Naive B cell (primary cell): ENCODE measurements around the gene FER1L5. TPM values are rescaled to one million over a fixed set of nuclear protein-coding genes. Genes with fewer than 3 reads are reported as not detected.
A peak's percentile ranks its signal among the peaks of the same experiment; 100 is the strongest.

Experiments
- ATAC-seq, 2 donors: fragments of 150-1000 bp; cut with Tn5 transposase; 2 replicates each; pipeline ENCODE4 v1.10.0; 2021; ENCODE audit warnings: low read depth in 2 of 2, mild to moderate bottlenecking in 2 of 2, moderate library complexity in 2 of 2
- DNase-seq: peaks from one replicate; pipeline ENCODE4 v3.0.0; 2022
- H3K27ac Mint-ChIP-seq, 6 donors: one replicate each; pipeline ENCODE4 v1.8.0; 2020 to 2022; ENCODE audit warnings: mild to moderate bottlenecking in 6 of 6, mixed read lengths in 6 of 6, moderate library complexity in 5 of 6, inconsistent platforms in 2 of 6
- H3K27me3 Mint-ChIP-seq, 3 donors: one replicate each; pipeline ENCODE4 v1.8.0; 2021 to 2022; ENCODE audit warnings: mixed read lengths in 3 of 3, mild to moderate bottlenecking in 1 of 3
- H3K36me3 Mint-ChIP-seq, 2 donors: one replicate each; pipeline ENCODE4 v1.8.0; 2020 to 2022; ENCODE audit warnings: mixed read lengths in 2 of 2, inconsistent platforms in 1 of 2, mild to moderate bottlenecking in 1 of 2
- H3K4me1 Mint-ChIP-seq, 3 donors: one replicate each; pipeline ENCODE4 v1.8.0; 2020 to 2022; ENCODE audit warnings: mixed read lengths in 3 of 3, inconsistent platforms in 1 of 3, mild to moderate bottlenecking in 1 of 3, moderate library complexity in 1 of 3
- H3K4me3 Mint-ChIP-seq, 8 donors: one replicate each; pipeline ENCODE4 v1.8.0; 2020 to 2022; ENCODE audit warnings: mild to moderate bottlenecking in 8 of 8, mixed read lengths in 8 of 8, moderate library complexity in 8 of 8, inconsistent platforms in 2 of 8
- H3K9me3 Mint-ChIP-seq, 7 donors: one replicate each; pipeline ENCODE4 v1.8.0; 2020 to 2022; ENCODE audit warnings: mixed read lengths in 7 of 7, mild to moderate bottlenecking in 5 of 7, inconsistent platforms in 2 of 7, moderate library complexity in 1 of 7
- polyA plus RNA-seq, 6 donors: library from polyadenylated mRNA; unstranded; fragments of 300-500 nt; fragmentation: Illumina TruSeq; gene quantifications; one replicate each; pipeline ENCODE4 v1.2.3, GENCODE V29; 2021; ENCODE audit warnings: low read depth in 6 of 6

Gene FER1L5
- polyA plus RNA-seq, 6 donors from 2014 or later: not detected

DNA sequence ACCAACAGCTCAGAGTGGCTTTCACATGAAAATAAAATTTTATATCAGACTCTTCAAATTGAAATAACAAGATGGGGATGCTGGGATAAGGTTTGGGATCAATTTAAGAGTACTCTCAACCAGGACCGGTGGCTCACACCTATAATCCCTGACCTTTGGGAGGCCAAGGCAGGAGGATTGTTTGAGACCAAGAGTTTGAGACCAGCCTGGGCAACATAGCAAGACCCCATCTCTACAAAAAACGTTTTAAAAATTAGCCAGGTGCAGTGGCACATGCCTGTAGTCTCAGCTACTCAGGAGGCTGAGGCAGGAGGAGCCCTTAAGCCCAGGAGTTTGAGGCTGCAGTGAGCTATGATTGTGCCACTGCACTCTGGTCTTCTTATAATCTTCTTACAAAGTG lies 94.7 kb downstream of the FER1L5 start:
- H3K27me3 Mint-ChIP-seq: no peaks in the 10 kb centered on the region
- DNase-seq (no peak), ATAC-seq (no peak)
- peak overlapping the region in 2 of 8 donors; percentile 34 to 63 for H3K4me3 Mint-ChIP-seq
- H3K36me3 Mint-ChIP-seq: peaks cover 0 to 12% of the 10 kb centered on the region in 2 donors
- H3K9me3 Mint-ChIP-seq: no peaks in the 10 kb centered on the region
- H3K4me1 Mint-ChIP-seq: peaks cover 28 to 42% (median 41%) of the 10 kb centered on the region in 3 donors
- no peak overlapping the region for H3K27ac Mint-ChIP-seq

DNA sequence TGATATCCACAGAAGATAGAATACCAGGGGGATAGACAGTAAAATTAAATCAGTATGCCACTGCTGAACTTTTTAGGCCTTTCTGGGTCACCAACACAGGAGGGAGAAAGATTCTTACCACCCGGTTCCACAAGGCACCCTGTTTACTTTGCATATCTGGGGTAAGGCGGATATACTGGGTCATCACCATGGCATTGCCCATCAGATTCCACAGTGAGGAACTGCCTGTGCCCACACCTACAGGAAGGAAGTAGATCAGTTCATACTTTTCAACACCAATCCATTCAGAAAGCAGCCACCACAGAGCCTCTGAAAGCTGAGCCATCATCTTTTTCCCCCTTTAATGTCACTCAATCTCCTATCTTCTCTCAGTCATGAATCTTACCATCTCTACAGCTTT lies 95.3 kb downstream of the FER1L5 start:
- H3K27ac Mint-ChIP-seq: peak overlapping the region in 2 of 6 donors; percentile 49 to 91
- H3K9me3 Mint-ChIP-seq: no peaks in the 10 kb centered on the region
- H3K36me3 Mint-ChIP-seq: peaks cover 0 to 12% of the 10 kb centered on the region in 2 donors
- peaks cover 28 to 42% (median 41%) of the 10 kb centered on the region in 3 donors for H3K4me1 Mint-ChIP-seq
- no peak for DNase-seq
- H3K4me3 Mint-ChIP-seq: peak overlapping the region in 4 of 8 donors; percentile 34 to 63 (median 40)
- H3K27me3 Mint-ChIP-seq: no peaks in the 10 kb centered on the region
- ATAC-seq: no peak

DNA sequence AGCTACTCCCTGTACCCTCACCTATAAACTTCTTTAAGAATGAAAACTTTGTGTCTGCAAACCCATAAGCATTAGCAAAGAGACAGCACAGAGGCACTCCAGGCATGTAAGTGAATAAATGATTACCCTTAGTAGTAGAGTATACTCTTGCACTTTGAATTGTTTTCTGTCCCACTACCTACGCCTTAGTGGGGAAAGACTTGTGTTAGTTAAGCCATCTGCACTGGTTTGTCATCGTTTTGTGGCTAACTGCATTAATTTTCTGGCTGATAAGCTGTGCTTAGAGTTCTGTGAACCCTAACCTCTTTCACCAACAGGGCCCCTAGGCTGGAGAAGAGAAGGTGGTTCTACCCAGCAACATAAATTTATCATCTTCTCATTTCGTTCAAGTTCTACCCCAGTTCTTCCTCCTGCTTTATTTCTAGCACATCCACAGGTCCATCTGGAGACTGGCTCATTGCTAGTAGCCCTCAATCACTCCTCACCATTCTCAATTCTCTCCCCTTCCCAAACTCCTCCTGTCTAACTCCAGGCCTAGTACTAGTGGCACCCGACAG lies 96.6 kb downstream of the FER1L5 start:
- Mint-ChIP-seq H3K4me3 (peak overlapping the region; percentile 93 to 99 (median 98)), H3K36me3 (no peaks in the 10 kb centered on the region), H3K9me3 (no peaks in the 10 kb centered on the region), H3K27ac (peak overlapping the region in 5 of 6 donors; percentile 93 to 97 (median 96)), H3K4me1 (peaks cover 28 to 42% (median 41%) of the 10 kb centered on the region in 3 donors), H3K27me3 (no peaks in the 10 kb centered on the region)
- ATAC-seq: no peak
- no peak for DNase-seq

DNA sequence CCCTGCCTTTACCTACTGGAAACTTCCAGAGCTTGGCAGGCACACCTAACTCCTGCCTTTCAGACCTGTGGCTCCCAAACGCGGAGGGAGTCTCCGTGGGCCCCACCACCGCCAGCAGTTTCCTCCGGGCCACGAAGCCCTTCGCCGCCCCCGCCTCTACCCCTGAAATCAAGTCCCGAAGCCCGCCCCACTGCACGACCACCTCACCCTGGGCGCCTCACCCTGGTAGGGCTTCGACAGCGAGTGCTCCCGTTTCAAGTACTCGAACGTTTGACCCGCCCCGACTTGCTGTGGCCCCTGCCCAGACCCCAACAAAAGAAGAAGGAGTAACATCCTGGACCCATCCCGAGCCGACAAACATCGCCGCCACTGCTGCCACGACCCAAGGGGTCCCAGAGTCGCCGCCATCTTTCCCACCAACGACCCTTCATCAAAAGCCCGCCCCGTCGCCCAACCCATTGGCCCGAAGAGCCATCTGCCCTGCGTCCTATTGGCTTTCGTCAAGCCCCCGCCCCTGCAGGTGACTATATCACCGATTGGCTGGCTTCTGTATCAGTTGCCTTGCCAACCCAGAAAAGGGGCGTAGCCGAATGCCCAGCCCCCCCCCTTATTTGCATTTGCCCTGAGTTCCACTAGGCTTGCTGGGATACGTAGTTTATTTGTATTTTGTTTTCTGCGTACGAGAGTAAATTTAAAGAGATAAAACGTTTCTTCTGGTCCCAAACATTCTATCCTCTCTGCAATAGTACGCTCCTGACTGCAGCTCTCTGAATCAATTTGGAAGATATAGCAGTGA lies 97.3 kb downstream of the FER1L5 start, which contains the start of gene LMAN2L:
LMAN2L (minus strand) TSS at position 432 of the 796 bp plus-strand sequence; CDS start at position 408, 24 bp downstream.
- H3K9me3 Mint-ChIP-seq: no peaks in the 10 kb centered on the region
- no peaks in the 10 kb centered on the region for H3K27me3 Mint-ChIP-seq
- peak within 1 kb of the TSS; percentile 93 to 99 (median 98) for H3K4me3 Mint-ChIP-seq
- ATAC-seq (peak; percentile 97 to 98), DNase-seq (peak; percentile 94)
- H3K36me3 Mint-ChIP-seq: no peaks in the 10 kb centered on the region
- peaks cover 28 to 42% (median 41%) of the 10 kb centered on the region in 3 donors for H3K4me1 Mint-ChIP-seq
- H3K27ac Mint-ChIP-seq: peak within 1 kb of the TSS; percentile 91 to 97 (median 95)

DNA sequence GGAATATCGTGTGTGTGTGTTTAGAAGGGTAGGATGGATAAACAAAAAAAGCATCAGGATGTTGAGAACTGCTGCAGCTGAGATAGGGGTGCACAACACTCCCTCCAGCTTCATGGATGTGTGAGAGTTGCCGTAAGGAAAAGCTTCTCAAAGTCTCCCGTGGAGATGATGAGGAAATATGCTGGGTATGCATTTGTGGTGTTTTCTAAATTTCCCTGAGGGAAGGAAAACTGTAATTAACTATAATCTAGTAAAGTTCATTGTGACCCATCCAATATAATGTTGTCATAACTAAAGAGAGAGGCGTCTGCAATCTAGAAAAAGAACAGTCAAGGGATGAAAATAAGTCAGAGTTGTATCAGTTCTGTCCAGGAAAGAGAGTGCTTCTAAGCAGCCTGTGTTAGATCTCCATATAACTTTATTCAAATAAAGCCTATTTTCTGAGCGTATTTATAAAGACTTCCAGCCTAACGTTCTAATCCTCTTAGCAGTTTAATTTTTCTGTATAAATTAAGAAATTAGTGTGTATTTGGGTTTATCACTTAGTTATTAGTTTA lies 104.6 kb downstream of the FER1L5 start:
- H3K36me3 Mint-ChIP-seq: no peaks in the 10 kb centered on the region
- no peak overlapping the region for H3K4me3 Mint-ChIP-seq
- H3K4me1 Mint-ChIP-seq: no peaks in the 10 kb centered on the region
- H3K27me3 Mint-ChIP-seq: no peaks in the 10 kb centered on the region
- ATAC-seq (no peak), DNase-seq (no peak)
- H3K27ac Mint-ChIP-seq: no peak overlapping the region
- H3K9me3 Mint-ChIP-seq: no peaks in the 10 kb centered on the region

DNA sequence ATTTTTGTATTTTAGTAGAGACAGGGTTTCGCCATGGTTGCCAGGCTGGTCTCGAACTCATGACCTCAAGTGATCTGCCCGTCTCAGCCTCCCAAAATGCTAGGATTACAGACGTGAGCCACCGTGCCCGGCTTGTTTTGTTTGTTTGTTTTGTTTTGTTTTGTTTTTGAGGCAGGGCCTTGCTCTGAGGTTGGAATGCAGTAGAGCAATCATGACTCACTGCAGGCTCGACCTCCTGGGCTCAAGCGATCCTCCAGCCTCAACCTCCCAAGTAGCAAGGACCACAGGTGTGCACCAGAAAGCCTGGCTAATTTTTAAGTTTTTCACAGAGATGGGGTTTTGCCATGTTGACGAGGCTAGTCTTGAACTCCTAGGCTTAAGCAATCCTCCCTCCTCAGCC lies 109.2 kb downstream of the FER1L5 start:
- ATAC-seq: no peak
- H3K9me3 Mint-ChIP-seq: no peaks in the 10 kb centered on the region
- DNase-seq: no peak
- H3K27ac Mint-ChIP-seq: no peak overlapping the region
- no peaks in the 10 kb centered on the region for H3K36me3 Mint-ChIP-seq
- no peaks in the 10 kb centered on the region for H3K4me1 Mint-ChIP-seq
- no peak overlapping the region for H3K4me3 Mint-ChIP-seq
- H3K27me3 Mint-ChIP-seq: no peaks in the 10 kb centered on the region

DNA sequence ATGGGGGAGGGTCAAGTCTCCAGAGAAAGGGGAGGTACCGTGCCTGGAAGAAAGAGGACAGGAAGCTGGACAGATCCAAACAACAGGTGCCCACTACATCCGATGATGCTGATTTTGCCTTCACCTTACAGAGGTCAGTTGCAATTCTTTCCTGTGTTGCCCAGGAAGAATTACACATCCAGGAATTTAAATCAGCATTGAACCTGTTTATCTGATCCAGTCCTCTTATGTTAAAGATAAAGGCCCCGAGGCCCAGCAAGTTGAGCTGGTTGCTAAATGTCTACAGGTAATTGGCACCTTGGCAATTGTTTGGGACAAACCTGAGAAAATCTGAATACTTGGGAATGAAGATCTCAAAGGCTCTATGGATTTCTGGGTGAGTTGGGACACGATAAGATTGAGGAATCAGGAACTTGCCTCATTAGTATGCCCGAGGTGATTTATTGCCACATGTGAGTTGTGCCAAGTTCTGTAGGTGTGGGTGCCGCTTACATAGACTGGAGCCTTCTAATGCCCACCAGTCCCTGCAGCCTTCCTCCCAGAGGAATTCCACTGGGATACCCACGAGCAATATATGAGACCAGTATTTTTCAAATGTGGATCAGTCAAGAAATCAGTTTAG lies 111.2 kb downstream of the FER1L5 start:
- DNase-seq (no peak), ATAC-seq (no peak)
- Mint-ChIP-seq H3K27me3 (no peaks in the 10 kb centered on the region), H3K9me3 (no peaks in the 10 kb centered on the region), H3K36me3 (no peaks in the 10 kb centered on the region), H3K4me1 (peaks cover 0 to under 1% (median 0%) of the 10 kb centered on the region in 3 donors), H3K4me3 (no peak overlapping the region), H3K27ac (no peak overlapping the region)

DNA sequence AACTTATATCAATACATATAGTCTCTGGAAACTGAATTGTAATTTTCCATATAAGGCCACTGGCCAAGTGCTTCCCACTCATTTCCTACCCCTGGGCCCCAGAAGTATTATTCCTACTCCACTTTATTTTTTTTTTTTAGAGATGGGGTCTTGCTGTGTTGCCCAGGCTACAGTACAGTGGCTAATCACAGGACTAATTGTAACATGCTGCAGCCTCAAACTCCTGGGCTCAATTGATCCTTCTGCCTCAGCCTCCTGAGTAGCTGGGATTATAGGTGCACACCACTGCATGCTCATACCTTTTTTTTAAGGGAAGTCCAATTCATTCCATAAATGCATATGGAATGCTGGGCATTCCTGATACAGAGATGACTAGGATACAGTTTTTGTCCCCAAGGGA lies 111.8 kb downstream of the FER1L5 start:
- Mint-ChIP-seq H3K4me1 (peaks cover 0 to 6% (median 2%) of the 10 kb centered on the region in 3 donors), H3K9me3 (no peaks in the 10 kb centered on the region), H3K36me3 (no peaks in the 10 kb centered on the region), H3K27me3 (no peaks in the 10 kb centered on the region), H3K4me3 (no peak overlapping the region), H3K27ac (no peak overlapping the region)
- DNase-seq: no peak
- no peak for ATAC-seq

Other genes starting within 250 kb of the FER1L5 start
- gene NEURL3, start 137.4 kb upstream of the FER1L5 start, polyA plus RNA-seq: under 1 TPM in 1 of 6 donors, not detected in 5; 0.28 TPM
- gene ARID5A, start 106.0 kb upstream of the FER1L5 start, polyA plus RNA-seq: 10 to 100 TPM; 20.8 to 45.9 (median 28.5) TPM
- gene KANSL3, start 4.5 kb upstream of the FER1L5 start, polyA plus RNA-seq: 10 to 100 TPM in 1 of 6 donors, 1 to 10 TPM in 5; 1.1 to 15.6 (median 8.0) TPM
- gene LMAN2L, start 97.3 kb downstream of the FER1L5 start, polyA plus RNA-seq: 10 to 100 TPM in 5 of 6 donors, 1 to 10 TPM in 1; 9.3 to 18.9 (median 16.8) TPM
- gene CNNM4, start 118.1 kb downstream of the FER1L5 start, polyA plus RNA-seq: 1 to 10 TPM in 5 of 6 donors, not detected in 1; 3.3 to 9.4 (median 6.3) TPM
- 10 to 100 TPM in 1 of 6 donors, 1 to 10 TPM in 5; 4.3 to 16.3 (median 6.1) TPM for gene CNNM3, start 173.5 kb downstream of the FER1L5 start, polyA plus RNA-seq
- 1 to 10 TPM in 3 of 6 donors, under 1 TPM in 1, not detected in 2; 0.44 to 1.4 (median 1.1) TPM for gene ANKRD23, start 201.3 kb downstream of the FER1L5 start, polyA plus RNA-seq
- 10 to 100 TPM in 5 of 6 donors, 1 to 10 TPM in 1; 7.3 to 22.8 (median 20.0) TPM for gene ANKRD39, start 215.3 kb downstream of the FER1L5 start, polyA plus RNA-seq
- under 1 TPM in 1 of 6 donors, not detected in 5; 0.82 TPM for gene SEMA4C, start 227.3 kb downstream of the FER1L5 start, polyA plus RNA-seq